Spleen (tissue), 7 donors: Measurements from ENCODE around the gene HDAC8.

ENCODE experiments used
- POLR2A ChIP-seq, 3 donors: fragments of 450-650 bp; IDR thresholded peaks; one replicate each; pipeline ENCODE4 v1.5.1; 2017; ENCODE audit warnings: antibody characterized with exemption in 3 of 3, mild to moderate bottlenecking in 1 of 3
- TF ChIP-seq, protein P1 (sequence below), 11 experiments: fragments of 200-600 bp in 7 of 11; fragments of 450-650 bp in 4 of 11; sonication (generic) in 4 of 11; IDR thresholded peaks in 8 of 11; conservative IDR thresholded peaks in 3 of 11; 1 replicate in 7 of 11; 2 replicates in 4 of 11; pipeline versions ENCODE4 v1.4.0 to v1.8.0; 2016 to 2021; ENCODE audit warnings: antibody characterized with exemption in 11 of 11, inconsistent platforms in 4 of 11, mild to moderate bottlenecking in 1 of 11
- donor health status: DM: no; HTN: no; CAD: no; lungs with moderate emphysema.
- donor health status: DM: no; HTN: no; CAD: no.
- donor health status: DM: no; HTN: no; CAD: no.

DNA sequence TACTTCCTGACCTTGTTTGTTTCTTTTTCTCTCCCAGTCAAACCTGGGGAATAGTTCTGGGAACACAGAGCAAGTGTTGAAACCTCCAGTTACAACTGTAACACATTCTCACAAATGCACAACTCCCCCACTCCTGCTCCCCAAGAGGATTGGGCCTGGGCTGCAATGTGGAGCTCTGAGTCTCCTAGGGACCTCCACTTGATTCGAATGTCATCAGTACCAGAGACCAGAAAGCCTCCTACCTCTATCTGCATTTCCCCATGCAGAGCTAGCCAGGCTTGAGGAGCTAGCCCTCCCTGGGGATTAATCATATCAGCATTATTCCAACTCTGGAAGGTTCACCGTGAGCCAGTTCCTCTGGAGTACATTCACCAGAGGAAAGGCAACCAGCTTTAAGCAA lies 225.3 kb downstream of the HDAC8 start:
- TF ChIP-seq, protein P1, sequence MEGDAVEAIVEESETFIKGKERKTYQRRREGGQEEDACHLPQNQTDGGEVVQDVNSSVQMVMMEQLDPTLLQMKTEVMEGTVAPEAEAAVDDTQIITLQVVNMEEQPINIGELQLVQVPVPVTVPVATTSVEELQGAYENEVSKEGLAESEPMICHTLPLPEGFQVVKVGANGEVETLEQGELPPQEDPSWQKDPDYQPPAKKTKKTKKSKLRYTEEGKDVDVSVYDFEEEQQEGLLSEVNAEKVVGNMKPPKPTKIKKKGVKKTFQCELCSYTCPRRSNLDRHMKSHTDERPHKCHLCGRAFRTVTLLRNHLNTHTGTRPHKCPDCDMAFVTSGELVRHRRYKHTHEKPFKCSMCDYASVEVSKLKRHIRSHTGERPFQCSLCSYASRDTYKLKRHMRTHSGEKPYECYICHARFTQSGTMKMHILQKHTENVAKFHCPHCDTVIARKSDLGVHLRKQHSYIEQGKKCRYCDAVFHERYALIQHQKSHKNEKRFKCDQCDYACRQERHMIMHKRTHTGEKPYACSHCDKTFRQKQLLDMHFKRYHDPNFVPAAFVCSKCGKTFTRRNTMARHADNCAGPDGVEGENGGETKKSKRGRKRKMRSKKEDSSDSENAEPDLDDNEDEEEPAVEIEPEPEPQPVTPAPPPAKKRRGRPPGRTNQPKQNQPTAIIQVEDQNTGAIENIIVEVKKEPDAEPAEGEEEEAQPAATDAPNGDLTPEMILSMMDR (IDR thresholded peaks at IDR 0.05 in 8 of 11, conservative IDR thresholded peaks at IDR 0.05 in 3 of 11), result no peak
- TF ChIP-seq POLR2A (IDR thresholded peaks at IDR 0.05), result no peak
